ENCODE measurements around the gene ADGRB3.
"Not testable (repeated sequence)": the region's sequence is repeated elsewhere in the genome, so short reads cannot be mapped to it uniquely, and the experiment has no call there.

Gene ADGRB3

DNA sequence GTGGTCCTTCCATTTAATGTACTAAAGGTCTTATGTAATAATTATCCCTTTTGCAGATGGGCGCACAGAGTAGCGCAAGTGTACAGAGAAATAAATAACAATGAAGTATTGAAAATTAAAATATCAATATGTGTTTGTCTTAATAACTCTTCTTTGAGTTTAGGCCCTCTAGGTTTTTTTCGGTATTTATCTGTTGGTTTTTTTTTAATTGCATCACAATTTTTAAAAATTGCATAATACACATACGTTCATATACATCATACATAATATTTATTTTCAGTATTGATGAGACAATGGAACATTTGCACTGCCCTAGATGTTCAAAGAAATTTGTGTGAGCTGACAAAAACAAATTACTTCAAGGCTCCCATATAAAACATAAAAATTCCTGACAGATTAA is 15.1 kb downstream of the ADGRB3 start:
- no peak for DNase-seq

DNA sequence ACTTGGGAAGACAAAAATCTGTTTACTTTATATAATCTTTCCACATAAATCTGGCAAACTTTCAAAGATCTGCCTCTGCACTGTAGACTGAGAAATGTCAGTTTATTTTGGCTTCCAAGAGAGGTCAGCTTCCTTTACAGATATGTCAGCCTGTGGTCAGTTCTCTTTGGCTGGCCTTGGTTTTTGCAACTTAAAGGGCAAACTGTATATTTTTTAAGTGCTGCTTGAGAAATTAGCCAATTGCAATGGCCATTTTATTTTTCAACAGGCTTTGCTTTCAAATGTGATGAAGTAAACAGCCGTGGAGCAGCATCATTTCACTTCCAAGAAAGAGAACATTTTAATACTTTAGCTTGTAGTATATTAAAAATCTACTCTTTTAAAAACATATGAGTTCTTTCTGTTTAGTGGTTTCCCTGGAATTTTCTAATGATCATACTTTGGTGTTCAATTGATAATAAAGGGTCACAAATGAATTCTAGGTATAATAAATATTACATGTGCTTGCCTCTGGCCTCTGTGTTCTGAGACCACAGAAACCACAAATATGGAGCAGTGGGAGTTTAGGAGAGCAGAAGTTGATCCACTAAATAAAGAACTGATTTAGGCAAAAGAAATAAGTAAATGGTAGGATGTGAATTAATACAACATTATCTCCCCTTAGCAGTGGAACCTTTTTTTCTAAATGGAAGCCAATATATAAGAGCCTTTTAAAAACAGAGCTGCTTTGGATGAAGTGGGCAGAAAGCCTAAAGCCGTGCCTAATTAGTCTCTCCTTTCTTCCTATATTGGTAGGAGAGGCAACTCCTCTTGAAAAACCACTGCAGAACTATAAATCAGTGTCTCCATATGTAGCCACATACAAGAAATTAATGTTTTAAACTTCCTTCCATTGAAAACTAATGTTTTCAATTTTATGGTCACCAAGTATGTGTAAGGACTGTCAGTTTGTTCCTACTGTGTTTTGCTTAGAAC is 16.2 kb downstream of the ADGRB3 start:
- no peak for DNase-seq

DNA sequence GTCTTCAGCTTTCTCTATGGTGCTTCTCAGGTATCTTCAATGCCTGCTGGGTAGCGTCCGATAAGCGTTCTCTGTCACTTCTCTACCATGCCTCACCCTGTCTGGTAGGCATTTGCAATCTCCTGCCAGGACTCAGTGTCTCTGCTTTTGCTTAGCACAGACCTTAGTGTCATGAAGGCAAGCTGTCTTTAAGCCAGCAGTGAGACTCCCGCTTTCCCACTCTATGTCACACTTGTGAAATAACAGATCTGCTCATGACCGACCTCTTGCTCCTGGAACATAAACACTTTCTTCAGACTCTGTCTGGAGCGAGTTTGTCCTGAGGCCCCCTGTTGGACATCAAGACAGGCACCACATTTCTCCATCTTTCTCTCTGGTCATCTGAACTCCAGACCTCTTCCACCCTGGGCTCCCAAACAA is 17.0 kb downstream of the ADGRB3 start:
- DNase-seq, result no peak

GRCh38 chr6:68653074-68653705 is 18.1 kb downstream of the ADGRB3 start:
- no peak for DNase-seq

DNA sequence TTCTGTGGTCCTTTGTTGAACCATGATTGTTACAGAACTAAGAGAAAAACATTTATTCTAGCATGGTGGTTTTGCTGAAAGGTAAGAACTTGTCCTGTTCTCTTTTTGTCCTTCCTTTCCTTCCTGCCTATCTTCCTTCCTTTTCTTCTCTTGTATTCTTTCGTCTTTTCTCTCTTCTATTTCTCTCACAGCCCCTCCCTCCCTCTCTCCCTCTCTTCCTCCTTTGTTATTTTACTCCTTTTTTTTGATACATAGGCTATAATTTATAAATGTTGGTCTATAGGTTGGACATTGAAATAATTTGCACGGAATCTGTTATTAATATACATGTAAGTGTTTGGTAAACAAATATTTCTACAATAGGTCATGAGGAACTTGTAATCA is 18.6 kb downstream of the ADGRB3 start:
- no peak for DNase-seq

- no peak for DNase-seq
Measured at GRCh38 chr6:68654134-68654533, 19.1 kb downstream of the ADGRB3 start.

DNA sequence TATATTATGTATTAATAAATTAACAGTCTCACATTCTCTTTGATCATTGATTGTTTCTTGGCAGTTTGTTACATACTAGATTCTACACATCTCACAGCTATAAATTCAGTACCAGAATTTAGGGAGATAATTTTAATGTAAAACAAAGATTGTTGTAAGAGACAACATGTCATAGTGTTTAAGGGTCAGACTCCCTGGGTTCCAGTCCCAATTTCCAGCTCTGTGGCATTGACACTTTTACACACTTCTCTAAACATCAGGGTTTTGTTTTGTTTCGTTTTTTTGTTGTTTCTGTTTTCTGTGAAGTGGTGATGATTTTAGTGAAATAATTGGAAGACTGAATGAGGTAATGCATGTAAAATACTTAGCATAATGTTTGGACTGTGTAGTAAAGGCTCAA is 19.9 kb downstream of the ADGRB3 start:
- DNase-seq, result no peak

DNA sequence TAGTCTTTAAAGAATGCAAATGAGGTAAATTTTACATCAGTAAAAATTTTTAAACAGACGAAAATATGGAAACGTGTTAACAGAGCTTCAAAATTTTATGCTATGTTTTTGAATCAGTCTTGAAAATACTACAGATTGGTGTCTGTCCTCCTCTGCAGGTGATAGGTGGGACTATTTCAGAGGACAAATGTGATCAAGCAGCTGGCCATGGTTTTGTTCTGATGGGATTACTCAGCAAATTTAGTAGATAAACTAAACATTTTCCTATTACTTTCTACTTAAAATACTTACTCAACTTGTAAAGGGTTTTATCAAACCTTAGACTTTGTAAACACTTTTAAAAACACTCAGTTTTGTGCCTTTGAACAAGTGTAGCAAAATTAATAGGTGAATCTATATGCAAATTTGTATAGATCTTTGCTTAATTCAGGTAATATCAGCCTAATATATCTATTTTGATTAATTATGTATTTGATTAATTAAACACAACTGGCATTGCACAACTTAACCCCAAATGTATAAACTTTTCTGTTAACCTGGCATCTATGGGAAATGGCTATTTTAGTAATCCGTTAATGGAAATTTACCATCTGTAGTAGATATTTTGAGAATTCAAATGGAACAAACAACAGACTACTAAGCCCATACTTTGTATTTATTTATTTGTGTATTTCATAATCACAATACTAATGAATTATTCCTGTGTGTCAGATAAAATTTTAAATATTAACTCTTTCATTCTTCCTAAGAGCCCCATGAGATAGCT is 22.5 kb downstream of the ADGRB3 start:
- no peak for DNase-seq

GRCh38 chr6:68658338-68658737 is 23.3 kb downstream of the ADGRB3 start:
- DNase-seq, result no peak

DNA sequence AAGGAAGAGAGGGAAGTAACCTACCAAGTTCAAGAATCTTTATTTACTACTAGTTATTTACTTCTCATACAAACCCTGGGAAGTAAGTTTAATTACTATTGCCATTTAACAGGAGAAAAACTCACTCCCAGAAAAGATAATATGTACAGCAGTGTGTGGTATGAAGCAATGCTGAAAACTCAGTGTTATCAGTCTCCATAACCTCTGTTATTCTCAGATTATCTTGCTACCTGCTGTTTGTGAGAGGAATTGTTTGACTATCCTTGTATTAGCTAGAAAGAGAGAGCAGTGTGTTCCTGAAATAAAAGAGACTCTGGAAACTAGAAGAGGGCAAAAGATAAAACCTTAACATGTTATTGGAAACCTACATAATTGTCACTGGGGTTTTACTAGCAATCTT is 38.2 kb downstream of the ADGRB3 start:
- DNase-seq, result no peak

DNA sequence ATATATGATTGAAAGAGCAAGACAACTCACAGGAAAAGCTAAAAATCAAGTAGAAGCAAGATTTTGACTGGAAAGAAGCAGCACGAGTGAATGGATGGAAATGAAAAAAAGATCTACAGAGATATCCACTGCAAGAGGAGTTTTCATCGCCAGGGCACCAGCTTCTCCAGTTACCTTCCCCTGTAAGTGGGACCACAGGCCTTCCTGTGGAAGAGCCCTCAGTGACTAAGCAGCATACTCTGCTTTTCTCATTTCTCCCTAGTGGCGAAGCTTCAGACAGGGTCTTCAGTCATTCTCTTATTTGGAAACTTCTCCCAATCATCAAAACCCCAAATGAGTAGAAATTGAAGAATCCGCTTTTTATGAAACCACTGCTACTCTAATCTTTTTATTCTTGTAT is 40.5 kb downstream of the ADGRB3 start:
- no peak for DNase-seq

DNA sequence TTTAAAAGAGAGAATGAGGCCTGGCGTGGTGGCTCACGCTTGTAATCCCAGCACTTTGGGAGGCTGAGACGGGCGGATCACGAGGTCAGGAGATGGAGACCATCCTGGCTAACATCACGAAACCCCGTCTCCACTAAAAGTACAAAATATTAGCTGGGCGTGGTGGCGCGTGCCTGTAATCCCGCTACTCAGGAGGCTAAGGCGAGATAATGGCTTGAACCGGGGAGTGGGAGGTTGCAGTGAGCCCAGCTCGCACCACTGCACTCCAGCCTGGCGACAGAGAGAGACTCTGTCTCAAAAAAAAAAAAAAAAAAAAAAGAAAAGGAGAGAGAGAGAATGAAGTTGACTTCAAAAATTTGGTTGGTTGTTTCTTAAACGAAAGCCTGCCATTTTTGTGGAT is 41.0 kb downstream of the ADGRB3 start:
- DNase-seq, result not testable (repeated sequence)

DNA sequence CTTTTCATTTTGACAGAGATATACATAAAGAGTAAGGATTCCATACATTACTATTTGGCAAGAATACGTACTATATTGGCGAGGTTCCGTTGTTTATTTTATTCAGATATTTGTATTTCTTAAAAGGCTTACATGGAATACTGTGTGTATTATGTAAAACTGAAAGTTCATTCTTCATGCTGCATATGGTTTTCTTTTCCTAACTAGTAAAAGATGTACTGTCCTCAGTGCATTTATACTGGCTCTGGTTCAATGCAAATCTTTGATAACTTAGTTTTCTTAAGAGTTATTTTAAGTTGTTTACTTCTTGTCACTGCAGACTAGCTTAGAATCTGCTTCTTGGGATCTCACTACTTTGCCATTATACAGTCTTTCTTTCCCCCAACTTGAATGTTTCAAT is 42.0 kb downstream of the ADGRB3 start:
- no peak for DNase-seq

- no peak for DNase-seq
Measured at GRCh38 chr6:68679399-68679798, 44.3 kb downstream of the ADGRB3 start.

DNA sequence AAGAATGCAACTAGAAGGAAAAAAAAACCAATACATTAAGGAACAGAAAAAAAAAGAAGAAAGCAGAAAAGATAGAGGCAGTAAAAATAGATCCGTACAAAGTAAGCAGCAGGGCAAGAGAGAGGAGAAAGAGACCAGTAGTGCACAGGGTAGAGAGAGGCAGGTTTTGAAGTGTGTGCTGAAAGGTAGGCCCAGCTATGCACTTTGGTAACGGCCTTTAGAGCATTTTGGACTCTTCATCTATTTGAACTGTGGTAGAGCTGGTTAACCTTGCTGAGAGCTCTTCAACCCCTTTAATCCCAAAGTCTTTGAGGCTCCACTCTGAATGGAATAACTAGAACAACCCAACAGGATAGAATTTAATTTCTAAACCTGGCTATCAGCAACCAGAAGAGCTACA is 45.2 kb downstream of the ADGRB3 start:
- no peak for DNase-seq

DNA sequence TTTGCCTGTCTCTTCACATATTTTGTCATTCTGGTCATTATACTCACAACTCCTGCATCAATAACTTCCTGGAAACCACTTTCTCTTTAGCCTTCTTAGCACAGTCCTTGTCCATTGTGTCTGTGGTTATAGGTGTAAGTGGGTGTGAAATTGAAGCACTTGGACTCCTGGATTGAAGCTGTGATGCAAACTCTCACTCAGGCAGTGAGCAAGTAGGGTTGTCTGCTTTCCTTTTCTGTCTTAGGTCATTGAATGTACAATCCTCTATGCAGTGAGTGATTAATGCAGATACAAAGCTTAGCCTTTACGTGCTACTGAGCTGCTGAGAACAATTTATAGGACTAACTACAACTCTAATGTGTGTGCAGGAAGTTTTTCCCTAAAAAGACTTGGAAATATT is 54.8 kb downstream of the ADGRB3 start:
- no peak for DNase-seq

DNA sequence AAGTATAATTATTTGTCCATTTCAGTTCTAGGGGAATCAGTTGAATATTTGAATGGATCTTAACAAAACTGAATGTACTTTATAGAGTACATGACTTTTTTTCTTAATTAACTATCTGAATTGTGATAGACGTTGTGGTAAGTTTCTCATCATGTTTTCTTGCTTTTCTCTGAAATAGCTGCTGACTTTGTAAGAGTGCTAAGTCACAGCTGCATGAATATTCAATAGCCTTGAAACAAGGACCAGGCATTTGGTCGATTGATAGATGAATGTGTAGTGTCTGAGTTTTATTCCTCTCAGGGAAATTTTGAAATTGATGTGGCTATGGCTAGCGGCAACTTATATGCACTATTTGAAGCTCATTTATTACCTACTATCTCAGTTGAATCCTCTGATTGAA is 56.0 kb downstream of the ADGRB3 start:
- no peak for DNase-seq

DNA sequence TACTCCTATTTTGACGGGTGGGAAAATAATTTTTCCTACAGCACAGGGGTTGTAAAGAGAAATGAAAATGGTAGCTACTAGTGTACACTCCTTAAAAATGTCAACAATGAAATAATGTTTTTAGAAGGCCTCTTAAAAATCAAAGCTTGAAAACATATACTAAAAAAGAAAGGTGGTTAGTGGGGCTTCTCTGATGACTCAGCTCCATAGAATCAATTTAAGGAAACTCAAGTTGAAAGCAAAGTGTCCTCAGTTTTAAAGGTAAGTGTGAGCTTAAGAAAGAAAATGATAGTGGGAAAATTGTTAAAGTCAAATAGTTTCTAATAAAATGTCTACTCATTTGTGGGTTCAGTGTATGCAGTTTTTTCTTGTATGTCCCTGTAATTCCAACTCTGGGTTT is 58.2 kb downstream of the ADGRB3 start:
- no peak for DNase-seq

- DNase-seq, result no peak
Measured at GRCh38 chr6:68695403-68695802, 60.3 kb downstream of the ADGRB3 start.

- DNase-seq, result peak; percentile 75
Measured at GRCh38 chr6:68695838-68696237, 60.8 kb downstream of the ADGRB3 start.

DNA sequence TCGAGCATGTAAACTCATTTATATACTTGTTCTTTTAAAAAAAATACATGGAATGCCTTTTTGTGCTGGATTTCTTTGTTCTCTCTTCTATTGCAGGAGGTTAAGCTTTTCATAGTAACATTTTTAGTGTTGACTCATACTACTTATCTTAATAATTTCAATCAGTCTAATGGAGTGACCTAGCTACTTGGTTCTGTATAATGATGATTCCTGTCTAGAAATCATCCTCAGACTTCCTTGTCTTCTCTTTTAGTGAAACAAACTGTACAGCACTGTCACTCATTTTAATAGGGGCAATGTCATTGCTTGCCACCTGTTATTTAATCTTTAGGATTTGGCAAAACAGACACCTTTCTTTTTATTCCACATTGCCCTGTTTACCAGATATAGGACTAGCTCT is 62.3 kb downstream of the ADGRB3 start:
- DNase-seq, result peak; percentile 19

- DNase-seq, result no peak
Measured at GRCh38 chr6:68701159-68701558, 66.1 kb downstream of the ADGRB3 start.

GRCh38 chr6:68704485-68704884 is 69.4 kb downstream of the ADGRB3 start:
- DNase-seq, result no peak

GRCh38 chr6:68709091-68709490 is 74.0 kb downstream of the ADGRB3 start:
- no peak for DNase-seq
